HUES48 (cell line): ENCODE data around the gene FTSJ1.
A peak's percentile ranks its signal among the peaks of the same experiment; 100 is the strongest.
"Not testable (repeated sequence)": the region's sequence is repeated elsewhere in the genome, so short reads cannot be mapped to it uniquely, and the experiment has no call there.

ENCODE experiments used
- H3K27ac ChIP-seq: one replicate; pipeline ENCODE4 v1.7.0; 2013; ENCODE audit warnings: low read depth, low read length, inconsistent platforms
- H3K27me3 ChIP-seq: 2 replicates; pipeline ENCODE4 v1.6.1; 2013; ENCODE audit warnings: mild to moderate bottlenecking, low read length; ENCODE audit not compliant: control insufficient read depth, insufficient read depth
- H3K36me3 ChIP-seq: 2 replicates; pipeline ENCODE4 v1.6.1; 2013; ENCODE audit warnings: low read length; ENCODE audit not compliant: control insufficient read depth, insufficient read depth
- H3K4me1 ChIP-seq: 2 replicates; pipeline ENCODE4 v1.6.1; 2013; ENCODE audit warnings: mild to moderate bottlenecking, low read length; ENCODE audit not compliant: control insufficient read depth, insufficient read depth
- H3K4me3 ChIP-seq: 2 replicates; pipeline ENCODE4 v1.5.1; 2013; ENCODE audit warnings: mild to moderate bottlenecking, low read depth, low read length
- H3K9ac ChIP-seq: 2 replicates; pipeline ENCODE4 v1.6.1; 2013; ENCODE audit warnings: mild to moderate bottlenecking, low read depth, low read length, moderate library complexity
- H3K9me3 ChIP-seq: 2 replicates; pipeline ENCODE4 v1.6.1; 2013; ENCODE audit warnings: low read length; ENCODE audit not compliant: control insufficient read depth, insufficient read depth

FTSJ1 gene

GRCh38 chrX:48513670-48514069 lies 37.7 kb downstream of the FTSJ1 start:
- no peaks in the 10 kb centered on the region for H3K4me1 ChIP-seq
- no peaks in the 10 kb centered on the region for H3K27me3 ChIP-seq
- no peak overlapping the region for H3K9ac ChIP-seq
- H3K9me3 ChIP-seq, result peaks cover 45% of the 10 kb centered on the region
- no peak overlapping the region for H3K27ac ChIP-seq
- H3K36me3 ChIP-seq, result peaks cover 4% of the 10 kb centered on the region
- H3K4me3 ChIP-seq, result no peak overlapping the region

GRCh38 chrX:48514126-48514806 lies 38.3 kb downstream of the FTSJ1 start:
- H3K27ac ChIP-seq, result no peak overlapping the region

GRCh38 chrX:48514868-48515460 lies 39.0 kb downstream of the FTSJ1 start:
- Histone ChIP-seq H3K9me3 (peaks cover 41% of the 10 kb centered on the region), H3K4me1 (no peaks in the 10 kb centered on the region), H3K36me3 (peaks cover 4% of the 10 kb centered on the region), H3K4me3 (no peak overlapping the region), H3K9ac (no peak overlapping the region), H3K27ac (no peak overlapping the region), H3K27me3 (no peaks in the 10 kb centered on the region)

More at GRCh38 chrX:48514126-48514806, 38.3 kb downstream of the FTSJ1 start:
- Histone ChIP-seq H3K4me1 (no peaks in the 10 kb centered on the region), H3K36me3 (peaks cover 4% of the 10 kb centered on the region), H3K9ac (no peak overlapping the region), H3K4me3 (no peak overlapping the region), H3K9me3 (peaks cover 47% of the 10 kb centered on the region), H3K27me3 (no peaks in the 10 kb centered on the region)

GRCh38 chrX:48515842-48516241 lies 39.8 kb downstream of the FTSJ1 start:
- Histone ChIP-seq H3K27me3 (no peaks in the 10 kb centered on the region), H3K4me1 (no peaks in the 10 kb centered on the region), H3K9ac (no peak overlapping the region), H3K9me3 (peaks cover 38% of the 10 kb centered on the region), H3K4me3 (no peak overlapping the region), H3K27ac (no peak overlapping the region), H3K36me3 (peaks cover 4% of the 10 kb centered on the region)

- Histone ChIP-seq H3K27ac (no peak overlapping the region), H3K4me1 (no peaks in the 10 kb centered on the region), H3K9ac (no peak overlapping the region), H3K4me3 (no peak overlapping the region), H3K27me3 (no peaks in the 10 kb centered on the region), H3K36me3 (peaks cover 4% of the 10 kb centered on the region), H3K9me3 (peaks cover 38% of the 10 kb centered on the region)
These were observed 40.3 kb downstream of the FTSJ1 start for GRCh38 chrX:48516285-48516684.

GRCh38 chrX:48516987-48517386 lies 41.0 kb downstream of the FTSJ1 start:
- Histone ChIP-seq H3K36me3 (peaks cover 4% of the 10 kb centered on the region), H3K4me3 (no peak overlapping the region), H3K4me1 (no peaks in the 10 kb centered on the region), H3K9ac (no peak overlapping the region), H3K9me3 (peaks cover 36% of the 10 kb centered on the region), H3K27ac (no peak overlapping the region), H3K27me3 (no peaks in the 10 kb centered on the region)

GRCh38 chrX:48519481-48519880 lies 43.5 kb downstream of the FTSJ1 start:
- not testable (repeated sequence) for H3K4me1 ChIP-seq, H3K36me3 ChIP-seq, H3K4me3 ChIP-seq, H3K27ac ChIP-seq, H3K27me3 ChIP-seq, H3K9ac ChIP-seq
- H3K9me3 ChIP-seq, result peaks cover 24% of the 10 kb centered on the region

GRCh38 chrX:48520455-48520854 lies 44.5 kb downstream of the FTSJ1 start:
- Histone ChIP-seq H3K4me3 (no peak overlapping the region), H3K4me1 (no peaks in the 10 kb centered on the region)

GRCh38 chrX:48520976-48521352 lies 45.0 kb downstream of the FTSJ1 start:
- Histone ChIP-seq H3K4me1 (no peaks in the 10 kb centered on the region), H3K4me3 (peak overlapping the region; percentile 81), H3K9ac (peak overlapping the region; percentile 50; the same call in 1 of the 2 replicates), H3K36me3 (peaks cover 17% of the 10 kb centered on the region), H3K9me3 (peaks cover 30% of the 10 kb centered on the region), H3K27ac (peak overlapping the region; percentile 82), H3K27me3 (no peaks in the 10 kb centered on the region)

More at GRCh38 chrX:48520455-48520854, 44.5 kb downstream of the FTSJ1 start:
- no peak overlapping the region for H3K27ac ChIP-seq
- H3K36me3 ChIP-seq, result peaks cover 17% of the 10 kb centered on the region
- H3K27me3 ChIP-seq, result no peaks in the 10 kb centered on the region
- no peak overlapping the region for H3K9ac ChIP-seq
- peaks cover 30% of the 10 kb centered on the region for H3K9me3 ChIP-seq

- H3K9me3 ChIP-seq, result peaks cover 31% of the 10 kb centered on the region
- H3K9ac ChIP-seq, result peak within 1 kb of the TSS; percentile 57
- peak within 1 kb of the TSS; percentile 82 for H3K27ac ChIP-seq
- H3K4me1 ChIP-seq, result no peaks in the 10 kb centered on the region
- H3K27me3 ChIP-seq, result no peaks in the 10 kb centered on the region
- H3K4me3 ChIP-seq, result peak within 1 kb of the TSS; percentile 81
- peaks cover 19% of the 10 kb centered on the region for H3K36me3 ChIP-seq
These were observed 45.6 kb downstream of the FTSJ1 start, which contains the start of gene EBP for GRCh38 chrX:48521353-48522243. EBP (plus strand) TSS chrX:48521808; CDS start chrX:48523772, 1,964 bp downstream.
